GM18873 (cell line): Measurements from ENCODE around the gene MFAP4.

Experiments
- ATAC-seq: cut with Tn5 transposase; IDR thresholded peaks from one replicate; pipeline ENCODE4 v1.9.1; 2021; ENCODE audit warnings: mild to moderate bottlenecking, moderate library complexity, moderate number of reproducible peaks; ENCODE audit not compliant: unreplicated experiment, low FRiP score

The MFAP4 gene

DNA sequence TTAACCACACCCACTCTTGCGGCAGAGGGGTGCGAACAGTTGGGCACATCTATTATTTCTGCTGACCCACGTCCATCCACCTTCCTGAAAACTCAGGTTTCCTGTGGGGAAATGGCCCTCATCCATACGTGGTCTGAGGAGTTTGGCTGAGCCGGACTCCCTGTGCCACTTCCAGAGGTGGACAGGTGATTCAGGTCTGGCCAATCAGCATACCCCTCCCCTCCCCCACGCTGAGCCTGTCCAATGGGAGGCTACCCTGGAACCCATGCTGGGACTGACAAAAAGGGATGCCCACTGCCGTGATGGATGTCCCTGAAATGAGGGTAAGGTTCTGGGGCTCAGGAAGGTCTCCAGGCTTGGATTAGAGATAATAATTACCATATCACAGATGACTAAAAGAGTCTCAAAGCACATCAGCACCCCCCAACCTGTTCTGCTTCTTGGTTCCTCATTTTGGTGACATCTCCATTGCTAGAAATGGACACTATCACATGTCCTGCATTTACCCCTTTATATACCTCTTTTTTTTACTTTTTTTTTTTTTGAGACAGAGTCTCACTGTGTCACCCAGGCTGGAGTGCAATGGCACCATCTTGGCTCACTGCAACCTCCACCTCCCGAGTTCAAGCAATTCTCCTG is 14.0 kb downstream of the MFAP4 start:
- no peak for ATAC-seq

DNA sequence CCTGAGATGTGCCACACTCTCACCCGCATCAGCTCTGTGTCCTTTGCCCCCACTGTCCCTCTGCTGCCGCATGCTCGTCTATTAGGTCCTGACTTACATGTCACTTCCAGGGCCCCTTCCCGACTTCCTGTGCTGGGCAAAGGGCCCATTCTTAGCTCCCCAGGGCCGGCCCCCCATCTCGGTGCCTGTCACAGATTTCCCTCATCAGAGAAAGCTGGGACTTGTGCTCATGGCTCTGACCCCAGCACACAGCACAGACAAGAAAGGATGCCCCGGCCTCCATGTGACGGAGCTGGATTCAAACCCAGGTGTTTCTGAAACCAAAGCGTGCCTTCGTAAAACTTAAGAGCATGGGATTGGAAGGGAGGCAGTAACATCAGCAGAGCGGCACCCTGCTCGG is 14.6 kb downstream of the MFAP4 start:
- no peak for ATAC-seq

- no peak for ATAC-seq
These were observed 15.0 kb downstream of the MFAP4 start for GRCh38 chr17:19372011-19372370.

- ATAC-seq = no peak
These were observed 15.6 kb downstream of the MFAP4 start for GRCh38 chr17:19371259-19372010.

DNA sequence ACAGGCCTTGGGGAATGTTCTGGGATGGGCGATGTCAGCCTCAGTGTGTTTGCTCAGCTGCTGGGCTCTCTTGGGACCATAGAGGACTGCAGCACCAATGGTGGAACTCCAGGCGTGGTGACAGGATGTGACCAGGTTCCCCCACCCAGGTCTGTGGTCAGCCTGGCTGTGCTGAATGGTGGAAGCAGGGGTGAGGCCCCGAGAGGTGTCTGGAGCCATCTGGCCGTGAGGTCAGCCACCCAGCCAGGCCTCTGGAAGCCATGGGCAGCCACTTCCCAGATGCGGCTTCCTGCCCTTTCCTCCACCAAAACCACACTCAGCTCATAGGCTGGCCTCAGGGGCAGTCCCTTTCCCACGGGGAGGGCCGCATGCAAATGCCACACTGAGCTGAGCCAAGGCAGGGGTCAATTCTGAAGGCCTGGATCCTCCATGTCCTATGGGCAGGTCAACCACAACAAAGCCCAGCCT is 16.5 kb downstream of the MFAP4 start:
- ATAC-seq = peak; percentile 58

GRCh38 chr17:19369846-19370492 is 17.0 kb downstream of the MFAP4 start:
- no peak for ATAC-seq

- ATAC-seq = no peak
These were observed 17.7 kb downstream of the MFAP4 start for GRCh38 chr17:19369107-19369778.

DNA sequence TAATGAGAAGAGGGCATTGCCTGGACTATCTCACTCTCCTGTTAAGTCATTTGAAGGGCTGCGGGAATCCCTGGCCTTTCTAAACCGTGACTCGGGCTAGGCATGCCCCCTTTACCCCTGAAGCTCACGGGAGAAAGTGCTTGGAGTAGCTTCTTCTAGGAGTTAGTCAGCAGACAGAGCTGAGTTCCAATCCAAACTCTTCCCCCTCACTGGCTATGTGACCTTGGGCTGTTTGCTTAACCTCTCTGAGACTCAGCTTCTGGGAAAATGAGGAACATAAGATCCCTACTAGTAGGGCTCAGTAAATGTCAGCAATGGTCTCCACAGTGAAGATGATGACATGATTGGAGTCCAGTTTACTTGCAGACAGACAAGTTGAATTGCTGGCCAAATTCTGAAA is 18.8 kb downstream of the MFAP4 start:
- ATAC-seq = no peak

DNA sequence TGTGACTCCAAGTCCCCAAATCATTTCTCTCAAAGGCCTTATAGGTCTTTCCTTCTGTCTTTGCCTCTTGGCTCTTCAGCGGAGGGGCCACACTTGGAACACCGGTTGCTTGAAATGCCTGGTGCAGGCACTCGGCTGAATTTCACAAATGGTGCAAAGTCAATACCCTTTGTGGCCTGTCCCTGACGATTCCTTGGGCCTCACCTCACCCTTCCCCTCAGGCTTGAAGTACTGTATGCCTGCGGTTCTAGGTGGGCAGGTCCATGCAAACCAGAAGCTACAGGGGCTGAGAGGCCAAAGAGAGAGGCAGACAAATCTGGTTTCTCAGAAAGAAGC is 20.4 kb downstream of the MFAP4 start:
- no peak for ATAC-seq

GRCh38 chr17:19365833-19366636 is 21.0 kb downstream of the MFAP4 start:
- ATAC-seq = no peak

DNA sequence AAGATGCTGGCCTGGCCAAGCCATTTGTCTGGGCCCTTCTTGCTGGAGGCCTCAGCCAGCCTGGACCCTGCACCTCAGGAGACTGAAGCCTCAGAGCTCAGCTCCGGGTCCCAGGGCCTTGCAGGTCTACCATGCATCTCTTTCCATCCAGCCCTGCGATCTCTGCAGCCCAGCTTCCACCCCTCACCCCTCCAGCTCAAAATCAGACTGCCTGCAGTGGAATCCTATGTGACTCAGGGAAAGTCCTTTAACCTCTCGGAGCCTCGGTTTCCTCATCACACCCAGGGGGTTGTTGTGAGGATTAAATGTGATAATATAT is 21.5 kb downstream of the MFAP4 start:
- ATAC-seq = no peak

- no peak for ATAC-seq
These were observed 22.1 kb downstream of the MFAP4 start for GRCh38 chr17:19364699-19365498.

DNA sequence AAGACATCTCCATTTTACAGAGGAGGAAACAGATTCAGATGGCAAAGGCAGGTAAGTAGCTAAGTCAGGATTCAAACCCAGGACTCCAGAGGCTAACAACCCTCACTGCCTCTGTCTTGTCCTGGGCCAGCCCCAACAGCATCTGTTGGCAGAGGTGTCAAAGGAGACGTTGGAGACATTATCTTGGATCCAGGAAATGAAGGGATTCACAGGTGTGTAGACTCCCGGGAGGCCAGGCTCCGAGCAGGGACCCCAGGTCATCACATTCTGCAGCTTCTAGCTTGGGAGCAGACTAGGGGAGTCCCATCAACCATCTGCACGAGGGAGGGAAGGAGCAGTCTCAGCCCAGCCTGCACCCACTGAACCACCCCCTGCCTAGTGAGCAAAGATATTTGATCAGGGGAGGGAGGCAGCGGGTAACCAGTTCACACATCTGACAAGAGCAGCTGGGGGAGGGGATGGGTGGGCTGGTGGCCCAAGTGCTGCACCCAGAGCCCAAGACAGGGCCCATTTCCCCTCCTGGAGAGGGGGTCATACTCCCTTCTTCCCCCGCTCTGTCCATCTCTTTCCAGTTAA is 23.4 kb downstream of the MFAP4 start:
- ATAC-seq = no peak

GRCh38 chr17:19363114-19363438 is 23.9 kb downstream of the MFAP4 start:
- no peak for ATAC-seq

GRCh38 chr17:19362277-19363113 is 24.5 kb downstream of the MFAP4 start, which contains the start of gene B9D1:
B9D1 (minus strand) TSS chr17:19362723; CDS start chr17:19362569, 154 bp downstream.
- ATAC-seq = peak; percentile 77

- no peak for ATAC-seq
These were observed 25.1 kb downstream of the MFAP4 start for GRCh38 chr17:19361944-19362276.

- no peak for ATAC-seq
These were observed 25.7 kb downstream of the MFAP4 start for GRCh38 chr17:19361326-19361725.

GRCh38 chr17:19360772-19361171 is 26.2 kb downstream of the MFAP4 start:
- no peak for ATAC-seq

DNA sequence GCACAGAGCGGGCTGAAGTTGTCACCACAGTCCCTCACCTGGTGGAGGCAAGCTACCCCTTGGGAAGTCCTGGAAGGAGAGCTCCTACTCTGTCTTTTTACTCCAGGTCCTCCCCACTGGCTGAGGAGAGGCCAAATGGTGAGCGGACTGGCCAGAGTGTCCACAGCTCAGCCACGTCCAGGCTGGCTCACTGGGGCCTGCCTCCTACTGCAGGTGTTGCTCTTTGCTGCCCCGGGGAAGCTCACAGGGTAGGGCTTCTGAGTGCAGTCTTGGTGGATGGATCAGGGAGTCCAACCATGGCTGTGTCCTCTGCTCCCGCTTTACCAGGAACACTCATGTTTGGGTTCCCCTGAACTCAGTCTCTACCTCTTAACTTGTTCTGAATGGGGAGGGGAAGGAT is 27.1 kb downstream of the MFAP4 start:
- ATAC-seq = no peak
